ENCODE measurements around the gene EYA3. TPM values are rescaled to one million over a fixed set of nuclear protein-coding genes. Genes with fewer than 3 reads are reported as not detected.

Gene EYA3
- total RNA-seq, 1 donor from 2014 or later = 20.7 TPM

- Mint-ChIP-seq H3K36me3 (ENCODE audit: low read depth, unreplicated experiment) (peaks cover 22% of the 10 kb centered on the region), H3K4me3 (ENCODE audit: unreplicated experiment) (peak overlapping the region; percentile 8), H3K4me1 (ENCODE audit: unreplicated experiment) (no peaks in the 10 kb centered on the region), H3K27ac (ENCODE audit: unreplicated experiment) (no peak overlapping the region), H3K27me3 (ENCODE audit: unreplicated experiment) (peaks cover 2% of the 10 kb centered on the region), H3K9me3 (ENCODE audit: unreplicated experiment) (no peaks in the 10 kb centered on the region)
- no peak for TF ChIP-seq CTCF (IDR thresholded peaks at IDR 0.05; ENCODE audit: unreplicated experiment)
- DNase-seq (ENCODE audit: low spot score) = no peak
Measured at GRCh38 chr1:27967106-27967883, 121.1 kb downstream of the EYA3 start.

- H3K36me3 Mint-ChIP-seq (ENCODE audit: low read depth, unreplicated experiment) = peaks cover 22% of the 10 kb centered on the region
- no peak overlapping the region for H3K27ac Mint-ChIP-seq (ENCODE audit: unreplicated experiment)
- peaks cover 2% of the 10 kb centered on the region for H3K4me1 Mint-ChIP-seq (ENCODE audit: unreplicated experiment)
- no peak for TF ChIP-seq CTCF (IDR thresholded peaks at IDR 0.05; ENCODE audit: unreplicated experiment)
- DNase-seq (ENCODE audit: low spot score) = no peak
- no peak overlapping the region for H3K4me3 Mint-ChIP-seq (ENCODE audit: unreplicated experiment)
- no peaks in the 10 kb centered on the region for H3K9me3 Mint-ChIP-seq (ENCODE audit: unreplicated experiment)
- H3K27me3 Mint-ChIP-seq (ENCODE audit: unreplicated experiment) = peaks cover 2% of the 10 kb centered on the region
Measured at GRCh38 chr1:27966402-27967105, 121.9 kb downstream of the EYA3 start.

GRCh38 chr1:27963393-27963792 lies 125.0 kb downstream of the EYA3 start:
- no peak for TF ChIP-seq CTCF (IDR thresholded peaks at IDR 0.05; ENCODE audit: unreplicated experiment)
- H3K4me3 Mint-ChIP-seq (ENCODE audit: unreplicated experiment) = no peak overlapping the region
- no peaks in the 10 kb centered on the region for H3K9me3 Mint-ChIP-seq (ENCODE audit: unreplicated experiment)
- peaks cover 2% of the 10 kb centered on the region for H3K27me3 Mint-ChIP-seq (ENCODE audit: unreplicated experiment)
- peaks cover 12% of the 10 kb centered on the region for H3K4me1 Mint-ChIP-seq (ENCODE audit: unreplicated experiment)
- H3K27ac Mint-ChIP-seq (ENCODE audit: unreplicated experiment) = no peak overlapping the region
- peaks cover 18% of the 10 kb centered on the region for H3K36me3 Mint-ChIP-seq (ENCODE audit: low read depth, unreplicated experiment)
- DNase-seq (ENCODE audit: low spot score) = no peak

- DNase-seq (ENCODE audit: low spot score) = no peak
- no peak overlapping the region for H3K27ac Mint-ChIP-seq (ENCODE audit: unreplicated experiment)
- peak overlapping the region; percentile 49 for H3K4me3 Mint-ChIP-seq (ENCODE audit: unreplicated experiment)
- peaks cover 5% of the 10 kb centered on the region for H3K36me3 Mint-ChIP-seq (ENCODE audit: low read depth, unreplicated experiment)
- peaks cover 5% of the 10 kb centered on the region for H3K27me3 Mint-ChIP-seq (ENCODE audit: unreplicated experiment)
- no peaks in the 10 kb centered on the region for H3K9me3 Mint-ChIP-seq (ENCODE audit: unreplicated experiment)
- H3K4me1 Mint-ChIP-seq (ENCODE audit: unreplicated experiment) = peaks cover 12% of the 10 kb centered on the region
- no peak for TF ChIP-seq CTCF (IDR thresholded peaks at IDR 0.05; ENCODE audit: unreplicated experiment)
Measured at GRCh38 chr1:27961646-27962221, 126.7 kb downstream of the EYA3 start.

All from endothelial cell (in vitro differentiated cells).